Stimulated activated naive B cell treated with anti-CD40 and anti-IgM and Interleukin-4, amounts not matched to agents 10 μg/mL and 1 μg/mL and 100 μg/mL, for 72 hours (primary cell): ENCODE results near the gene RGS8.

ENCODE experiments used
- ATAC-seq, 2 donors: fragments of 150-1000 bp; cut with Tn5 transposase; replicated peaks; 2 replicates each; pipeline ENCODE4 v1.10.0; 2021; ENCODE audit warnings: moderate library complexity in 1 of 2
- DNase-seq: peaks from one replicate; pipeline ENCODE4 v3.0.0; 2021
- H3K27ac Mint-ChIP-seq: one replicate; pipeline ENCODE4 v1.8.0; 2022; ENCODE audit warnings: mild to moderate bottlenecking, mixed read lengths
- H3K27me3 Mint-ChIP-seq, 2 donors: one replicate each; pipeline ENCODE4 v1.8.0; 2022; ENCODE audit warnings: mixed read lengths in 2 of 2
- H3K36me3 Mint-ChIP-seq, 2 donors: one replicate each; pipeline ENCODE4 v1.8.0; 2022; ENCODE audit warnings: mixed read lengths in 2 of 2, mild to moderate bottlenecking in 1 of 2
- H3K4me1 Mint-ChIP-seq, 2 donors: one replicate each; pipeline ENCODE4 v1.8.0; 2022; ENCODE audit warnings: mixed read lengths in 2 of 2, mild to moderate bottlenecking in 1 of 2
- H3K4me3 Mint-ChIP-seq, 2 donors: one replicate each; pipeline ENCODE4 v1.8.0; 2022; ENCODE audit warnings: mild to moderate bottlenecking in 2 of 2, mixed read lengths in 2 of 2, moderate library complexity in 1 of 2
- H3K9me3 Mint-ChIP-seq, 2 donors: one replicate each; pipeline ENCODE4 v1.8.0; 2022; ENCODE audit warnings: mixed read lengths in 2 of 2, mild to moderate bottlenecking in 1 of 2

Gene RGS8

GRCh38 chr1:182684116-182684828, at the start of gene RGS8:
TSS of gene RGS8 (minus strand) at chr1:182684587. CDS start at chr1:182669649, 14,938 bp downstream.
- Mint-ChIP-seq H3K27ac (no peak within 1 kb of the TSS), H3K4me3 (no peak within 1 kb of the TSS), H3K36me3 (no peaks in the 10 kb centered on the region), H3K27me3 (peaks cover 15 to 16% of the 10 kb centered on the region in 2 donors), H3K9me3 (no peaks in the 10 kb centered on the region), H3K4me1 (peaks cover 11 to 14% of the 10 kb centered on the region in 2 donors)
- no peak for ATAC-seq
- DNase-seq: no peak

GRCh38 chr1:182731852-182732575, 47.6 kb upstream of the RGS8 start:
- DNase-seq (no peak), ATAC-seq (no peak)
- Mint-ChIP-seq H3K9me3 (no peaks in the 10 kb centered on the region), H3K36me3 (no peaks in the 10 kb centered on the region), H3K27me3 (peaks cover 4 to 23% of the 10 kb centered on the region in 2 donors), H3K4me1 (no peaks in the 10 kb centered on the region), H3K27ac (no peak overlapping the region), H3K4me3 (no peak overlapping the region)

- DNase-seq (no peak), ATAC-seq (no peak)
- Mint-ChIP-seq H3K36me3 (no peaks in the 10 kb centered on the region), H3K27me3 (peaks cover 0 to 18% of the 10 kb centered on the region in 2 donors), H3K9me3 (no peaks in the 10 kb centered on the region), H3K4me3 (no peak overlapping the region), H3K4me1 (no peaks in the 10 kb centered on the region), H3K27ac (no peak overlapping the region)
Observed at GRCh38 chr1:182726912-182727311, 42.5 kb upstream of the RGS8 start.

GRCh38 chr1:182725259-182726255, 41.2 kb upstream of the RGS8 start:
- no peak for ATAC-seq
- Mint-ChIP-seq H3K36me3 (no peaks in the 10 kb centered on the region), H3K4me1 (no peaks in the 10 kb centered on the region), H3K27ac (no peak overlapping the region), H3K27me3 (peaks cover 0 to 6% of the 10 kb centered on the region in 2 donors), H3K4me3 (no peak overlapping the region), H3K9me3 (no peaks in the 10 kb centered on the region)
- no peak for DNase-seq

- Mint-ChIP-seq H3K36me3 (no peaks in the 10 kb centered on the region), H3K4me1 (no peaks in the 10 kb centered on the region), H3K9me3 (no peaks in the 10 kb centered on the region), H3K27ac (no peak overlapping the region), H3K27me3 (peaks cover 0 to 6% of the 10 kb centered on the region in 2 donors), H3K4me3 (no peak overlapping the region)
- DNase-seq (no peak), ATAC-seq (no peak)
Observed at GRCh38 chr1:182724215-182724614, 39.8 kb upstream of the RGS8 start.

GRCh38 chr1:182723200-182723599, 38.8 kb upstream of the RGS8 start:
- Mint-ChIP-seq H3K4me1 (peaks cover 3 to 4% of the 10 kb centered on the region in 2 donors), H3K36me3 (no peaks in the 10 kb centered on the region), H3K9me3 (peaks cover 0 to 1% of the 10 kb centered on the region in 2 donors), H3K27ac (no peak overlapping the region), H3K4me3 (no peak overlapping the region), H3K27me3 (peaks cover 0 to 6% of the 10 kb centered on the region in 2 donors)
- ATAC-seq: no peak
- no peak for DNase-seq

- Mint-ChIP-seq H3K4me1 (peaks cover 13 to 20% of the 10 kb centered on the region in 2 donors), H3K4me3 (no peak overlapping the region), H3K27ac (no peak overlapping the region), H3K36me3 (no peaks in the 10 kb centered on the region), H3K9me3 (peaks cover 0 to 1% of the 10 kb centered on the region in 2 donors), H3K27me3 (peaks cover 0 to 6% of the 10 kb centered on the region in 2 donors)
- DNase-seq (no peak), ATAC-seq (no peak)
Observed at GRCh38 chr1:182721525-182721924, 37.1 kb upstream of the RGS8 start.

- no peak for DNase-seq
- Mint-ChIP-seq H3K27me3 (peaks cover 0 to 5% of the 10 kb centered on the region in 2 donors), H3K4me3 (no peak overlapping the region), H3K9me3 (peaks cover 0 to 1% of the 10 kb centered on the region in 2 donors), H3K36me3 (no peaks in the 10 kb centered on the region), H3K4me1 (peaks cover 13 to 22% of the 10 kb centered on the region in 2 donors), H3K27ac (no peak overlapping the region)
- no peak for ATAC-seq
Observed at GRCh38 chr1:182720463-182720862, 36.1 kb upstream of the RGS8 start.

GRCh38 chr1:182719553-182719952, 35.2 kb upstream of the RGS8 start:
- H3K36me3 Mint-ChIP-seq: no peaks in the 10 kb centered on the region
- peaks cover 13 to 27% of the 10 kb centered on the region in 2 donors for H3K4me1 Mint-ChIP-seq
- no peak overlapping the region for H3K27ac Mint-ChIP-seq
- H3K27me3 Mint-ChIP-seq: no peaks in the 10 kb centered on the region
- H3K9me3 Mint-ChIP-seq: peaks cover 0 to 1% of the 10 kb centered on the region in 2 donors
- ATAC-seq (no peak), DNase-seq (no peak)
- no peak overlapping the region for H3K4me3 Mint-ChIP-seq

GRCh38 chr1:182718311-182718710, 33.9 kb upstream of the RGS8 start:
- peak; percentile 70 to 74 for ATAC-seq
- no peak overlapping the region for H3K4me3 Mint-ChIP-seq
- H3K27me3 Mint-ChIP-seq: no peaks in the 10 kb centered on the region
- H3K9me3 Mint-ChIP-seq: peaks cover 0 to 1% of the 10 kb centered on the region in 2 donors
- peak; percentile 20 for DNase-seq
- no peaks in the 10 kb centered on the region for H3K36me3 Mint-ChIP-seq
- H3K27ac Mint-ChIP-seq: no peak overlapping the region
- peaks cover 19 to 39% of the 10 kb centered on the region in 2 donors for H3K4me1 Mint-ChIP-seq

- peaks cover 20 to 43% of the 10 kb centered on the region in 2 donors for H3K4me1 Mint-ChIP-seq
- no peaks in the 10 kb centered on the region for H3K36me3 Mint-ChIP-seq
- peaks cover 0 to 1% of the 10 kb centered on the region in 2 donors for H3K9me3 Mint-ChIP-seq
- peak overlapping the region; percentile 7 for H3K27ac Mint-ChIP-seq
- DNase-seq (no peak), ATAC-seq (peak in 1 of 2 donors; percentile 12)
- no peaks in the 10 kb centered on the region for H3K27me3 Mint-ChIP-seq
- H3K4me3 Mint-ChIP-seq: no peak overlapping the region
Observed at GRCh38 chr1:182716740-182717720, 32.6 kb upstream of the RGS8 start.

GRCh38 chr1:182715531-182715930, 31.1 kb upstream of the RGS8 start:
- H3K36me3 Mint-ChIP-seq: no peaks in the 10 kb centered on the region
- peaks cover 20 to 43% of the 10 kb centered on the region in 2 donors for H3K4me1 Mint-ChIP-seq
- H3K9me3 Mint-ChIP-seq: peaks cover 0 to 1% of the 10 kb centered on the region in 2 donors
- no peaks in the 10 kb centered on the region for H3K27me3 Mint-ChIP-seq
- ATAC-seq (no peak), DNase-seq (no peak)
- H3K4me3 Mint-ChIP-seq: no peak overlapping the region
- no peak overlapping the region for H3K27ac Mint-ChIP-seq

GRCh38 chr1:182714546-182714945, 30.2 kb upstream of the RGS8 start:
- no peak overlapping the region for H3K4me3 Mint-ChIP-seq
- peaks cover 20 to 43% of the 10 kb centered on the region in 2 donors for H3K4me1 Mint-ChIP-seq

More at GRCh38 chr1:182714546-182714945, 30.2 kb upstream of the RGS8 start:
- no peak overlapping the region for H3K27ac Mint-ChIP-seq
- DNase-seq (no peak), ATAC-seq (no peak)
- H3K9me3 Mint-ChIP-seq: peaks cover 0 to 1% of the 10 kb centered on the region in 2 donors
- no peaks in the 10 kb centered on the region for H3K27me3 Mint-ChIP-seq
- H3K36me3 Mint-ChIP-seq: no peaks in the 10 kb centered on the region
